Peyer's patch (tissue), 4 donors: Measurements from ENCODE around the gene DVL3. TPM values are rescaled to one million over a fixed set of nuclear protein-coding genes. Genes with fewer than 3 reads are reported as not detected.

ENCODE experiments used
- DNase-seq, 3 donors: peaks; one replicate each; pipeline ENCODE4 v3.0.0-alpha.2; 2017 to 2019
- H3K27ac ChIP-seq, 4 donors: fragments of 200-600 bp; sonication (generic); one replicate each; pipeline ENCODE4 v1.5.1; 2016 to 2019
- H3K27me3 ChIP-seq, 2 donors: fragments of 200-600 bp; sonication (generic); one replicate each; pipeline ENCODE4 v1.5.1; 2019
- H3K36me3 ChIP-seq, 3 donors: fragments of 200-600 bp; sonication (generic); one replicate each; pipeline ENCODE4 v1.5.1; 2016 to 2019
- H3K4me1 ChIP-seq, 4 donors: fragments of 200-600 bp; sonication (generic); one replicate each; pipeline ENCODE4 v1.5.1; 2016 to 2019
- H3K4me3 ChIP-seq, 4 donors: fragments of 200-600 bp; sonication (generic); 1 replicate in 3 of 4; 2 replicates in 1 of 4; pipeline ENCODE4 v1.5.1; 2016 to 2019; ENCODE audit warnings: mild to moderate bottlenecking in 1 of 4
- H3K9me3 ChIP-seq, 4 donors: fragments of 200-600 bp; sonication (generic); one replicate each; pipeline ENCODE4 v1.5.1; 2016 to 2019; ENCODE audit warnings: mild to moderate bottlenecking in 1 of 4
- CTCF ChIP-seq, 6 experiments: fragments of 450-650 bp in 4 of 6; fragments of 200-600 bp in 2 of 6; sonication (generic) in 1 of 6; IDR thresholded peaks; one replicate each; pipeline ENCODE4 v1.5.1; 2017 to 2019; ENCODE audit warnings: antibody characterized with exemption in 6 of 6, mild to moderate bottlenecking in 3 of 6, moderate library complexity in 1 of 6
- POLR2A ChIP-seq, 2 donors: fragments of 450-650 bp; IDR thresholded peaks; one replicate each; pipeline ENCODE4 v1.5.1; 2017; ENCODE audit warnings: antibody characterized with exemption in 2 of 2, mild to moderate bottlenecking in 2 of 2, moderate library complexity in 2 of 2
- total RNA-seq, 4 donors: library from RNA; depleted of rRNA; stranded (reverse); fragments of >200 nt; gene quantifications; one replicate each; pipeline ENCODE4 v1.1.0, GENCODE V29; 2016

The DVL3 gene
- total RNA-seq, 4 donors from 2014 or later = 65.3 to 90.6 (median 76.7) TPM

GRCh38 chr3:184189421-184189820, 34.2 kb downstream of the DVL3 start:
- H3K4me3 ChIP-seq = no peak overlapping the region
- H3K36me3 ChIP-seq = peaks cover 0 to 71% (median 0%) of the 10 kb centered on the region in 3 donors
- no peak overlapping the region for H3K27ac ChIP-seq
- TF ChIP-seq POLR2A (IDR thresholded peaks at IDR 0.05) (no peak), CTCF (IDR thresholded peaks at IDR 0.05) (no peak)
- no peaks in the 10 kb centered on the region for H3K27me3 ChIP-seq
- DNase-seq = no peak
- H3K9me3 ChIP-seq = no peaks in the 10 kb centered on the region
- peaks cover 0 to 21% (median 14%) of the 10 kb centered on the region in 4 donors for H3K4me1 ChIP-seq

- DNase-seq = no peak
- H3K4me3 ChIP-seq = no peak overlapping the region
- H3K27me3 ChIP-seq = no peaks in the 10 kb centered on the region
- no peaks in the 10 kb centered on the region for H3K9me3 ChIP-seq
- peaks cover 0 to 3% (median 0%) of the 10 kb centered on the region in 4 donors for H3K4me1 ChIP-seq
- H3K36me3 ChIP-seq = peaks cover 0 to 86% (median 0%) of the 10 kb centered on the region in 3 donors
- TF ChIP-seq POLR2A (IDR thresholded peaks at IDR 0.05) = no peak
- no peak for TF ChIP-seq CTCF (IDR thresholded peaks at IDR 0.05)
- H3K27ac ChIP-seq = no peak overlapping the region
These were observed 37.7 kb downstream of the DVL3 start for GRCh38 chr3:184192889-184193288.

- no peak for DNase-seq
- Histone ChIP-seq H3K4me3 (no peak overlapping the region), H3K27me3 (no peaks in the 10 kb centered on the region), H3K9me3 (no peaks in the 10 kb centered on the region), H3K36me3 (peaks cover 0 to 74% (median 0%) of the 10 kb centered on the region in 3 donors), H3K4me1 (no peaks in the 10 kb centered on the region), H3K27ac (no peak overlapping the region)
- TF ChIP-seq POLR2A (IDR thresholded peaks at IDR 0.05) (no peak), CTCF (IDR thresholded peaks at IDR 0.05) (no peak)
These were observed 38.9 kb downstream of the DVL3 start for GRCh38 chr3:184193991-184194539.

GRCh38 chr3:184196536-184196935, 41.4 kb downstream of the DVL3 start:
- no peak for TF ChIP-seq POLR2A (IDR thresholded peaks at IDR 0.05)
- no peak for TF ChIP-seq CTCF (IDR thresholded peaks at IDR 0.05)
- no peak for DNase-seq

GRCh38 chr3:184198509-184198908, 43.3 kb downstream of the DVL3 start:
- H3K4me3 ChIP-seq = no peak overlapping the region
- no peaks in the 10 kb centered on the region for H3K9me3 ChIP-seq
- H3K27me3 ChIP-seq = no peaks in the 10 kb centered on the region
- DNase-seq = no peak
- H3K27ac ChIP-seq = no peak overlapping the region
- peaks cover 0 to 30% (median 0%) of the 10 kb centered on the region in 3 donors for H3K36me3 ChIP-seq
- H3K4me1 ChIP-seq = no peaks in the 10 kb centered on the region
- TF ChIP-seq POLR2A (IDR thresholded peaks at IDR 0.05) = no peak
- TF ChIP-seq CTCF (IDR thresholded peaks at IDR 0.05) = no peak

More at GRCh38 chr3:184196536-184196935, 41.4 kb downstream of the DVL3 start:
- Histone ChIP-seq H3K36me3 (peaks cover 0 to 50% (median 0%) of the 10 kb centered on the region in 3 donors), H3K9me3 (no peaks in the 10 kb centered on the region), H3K4me3 (no peak overlapping the region), H3K27me3 (no peaks in the 10 kb centered on the region), H3K4me1 (no peaks in the 10 kb centered on the region), H3K27ac (no peak overlapping the region)
